K562 (cell line): ENCODE data around the gene SACM1L.

Source experiments
- AFF4 ChIP-seq: sonication (generic); formaldehyde crosslinking; IDR thresholded peaks from 2 replicates; pipeline ENCODE4 v1.8.0; 2023; ENCODE audit warnings: mild to moderate bottlenecking, missing genetic modification reagents
- ARID2 ChIP-seq: fragments of 450-650 bp; IDR thresholded peaks from 2 replicates; pipeline ENCODE4 v1.6.1; 2017; ENCODE audit warnings: antibody characterized with exemption, mild to moderate bottlenecking
- CEBPG ChIP-seq, 3 experiments: fragments of 200-800 bp in 1 of 3; sonication (Bioruptor generic) in 1 of 3; sonication (generic) in 1 of 3; formaldehyde crosslinking in 1 of 3; IDR thresholded peaks in 2 of 3; conservative IDR thresholded peaks in 1 of 3; 2 replicates each; pipeline versions ENCODE4 v1.6.1 to v1.8.0; 2016 to 2022; ENCODE audit warnings: missing compliant biosample characterization in 2 of 3, missing genetic modification characterization in 2 of 3, mild to moderate bottlenecking in 1 of 3, missing genetic modification reagents in 1 of 3
- CHD2 ChIP-seq: IDR thresholded peaks from 2 replicates; pipeline ENCODE4 v1.6.1; 2011; ENCODE audit warnings: low read depth, low read length
- CUX1 ChIP-seq: fragments of 200-800 bp; sonication (Bioruptor generic); IDR thresholded peaks from 2 replicates; pipeline ENCODE4 v1.6.1; 2016; ENCODE audit warnings: missing genetic modification characterization, missing compliant biosample characterization
- E4F1 ChIP-seq: fragments of 250-450 bp; sonication (Bioruptor Pico); IDR thresholded peaks from 2 replicates; pipeline ENCODE4 v1.5.0; 2021; ENCODE audit warnings: mild to moderate bottlenecking, borderline replicate concordance
- EP300 ChIP-seq: IDR thresholded peaks from 2 replicates; pipeline ENCODE4 v1.6.1; 2012; ENCODE audit warnings: low read length, improper control_type of control experiment
- GTF2F1 ChIP-seq: IDR thresholded peaks from 2 replicates; pipeline ENCODE4 v1.6.1; 2011; ENCODE audit warnings: low read depth, low read length, improper control_type of control experiment
- ZNF263 ChIP-seq: sonication (generic); formaldehyde crosslinking; IDR thresholded peaks from 2 replicates; pipeline ENCODE4 v1.8.0; 2022; ENCODE audit warnings: mild to moderate bottlenecking, missing genetic modification reagents, borderline replicate concordance
- ZSCAN29 ChIP-seq: fragments of 450-650 bp; IDR thresholded peaks from 2 replicates; pipeline ENCODE4 v1.6.1; 2017
- ZZZ3 ChIP-seq: fragments of 450-650 bp; IDR thresholded peaks from 2 replicates; pipeline ENCODE4 v1.6.1; 2016; ENCODE audit warnings: antibody characterized with exemption, mild to moderate bottlenecking, moderate library complexity
- TF ChIP-seq, protein P1 (sequence below), 3 experiments: IDR thresholded peaks in 2 of 3; conservative IDR thresholded peaks in 1 of 3; 2 replicates each; pipeline ENCODE4 v1.5.1; 2011 to 2012; ENCODE audit warnings: low read length in 3 of 3, mild to moderate bottlenecking in 3 of 3, control low read depth in 2 of 3, improper control_type of control experiment in 1 of 3, inconsistent platforms in 1 of 3, low read depth in 1 of 3, mixed read lengths in 1 of 3, moderate library complexity in 1 of 3; ENCODE audit not compliant: insufficient read depth in 2 of 3
- TF ChIP-seq, protein P2 (sequence below), 2 experiments: fragments of 450-650 bp in 1 of 2; sonication (generic) in 1 of 2; formaldehyde crosslinking; conservative IDR thresholded peaks; 2 replicates each; pipeline versions ENCODE4 v1.4.0 to v1.8.1; 2020 to 2022; ENCODE audit warnings: mild to moderate bottlenecking in 1 of 2, missing genetic modification reagents in 1 of 2

DNA sequence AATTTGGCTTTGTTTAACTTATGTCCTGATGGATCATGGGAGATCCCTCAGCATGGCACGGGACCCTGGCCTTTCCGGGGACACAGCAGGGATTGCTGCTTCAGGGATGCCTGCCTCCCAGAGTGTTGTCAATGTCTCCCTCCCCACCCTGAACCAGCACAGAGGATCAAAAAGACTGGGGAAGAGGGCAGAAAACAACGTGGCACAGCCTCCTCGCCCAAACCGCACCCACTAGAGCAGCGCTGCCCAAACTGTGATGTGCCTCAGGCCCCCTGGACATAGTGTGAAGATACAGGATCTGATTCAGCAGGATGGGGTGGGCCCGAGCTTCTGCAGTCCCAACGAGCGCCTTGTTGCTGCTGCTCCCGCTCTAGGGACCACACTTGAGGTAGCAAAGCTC is 72.6 kb downstream of the SACM1L start:
- TF ChIP-seq GTF2F1, result no peak
- TF ChIP-seq CUX1, result no peak
- no peak for TF ChIP-seq ZZZ3
- no peak for TF ChIP-seq ARID2
- TF ChIP-seq AFF4, result no peak
- no peak for TF ChIP-seq CEBPG (CRISPR knock-in tag; IDR thresholded peaks at IDR 0.05)
- no peak for TF ChIP-seq CEBPG (tag; conservative IDR thresholded peaks at IDR 0.05 in 1 of 2, IDR thresholded peaks at IDR 0.05 in 1 of 2)
- no peak for TF ChIP-seq E4F1
- TF ChIP-seq ZNF263, result no peak
- no peak for TF ChIP-seq CHD2
- TF ChIP-seq EP300, result no peak
- TF ChIP-seq, protein P1, sequence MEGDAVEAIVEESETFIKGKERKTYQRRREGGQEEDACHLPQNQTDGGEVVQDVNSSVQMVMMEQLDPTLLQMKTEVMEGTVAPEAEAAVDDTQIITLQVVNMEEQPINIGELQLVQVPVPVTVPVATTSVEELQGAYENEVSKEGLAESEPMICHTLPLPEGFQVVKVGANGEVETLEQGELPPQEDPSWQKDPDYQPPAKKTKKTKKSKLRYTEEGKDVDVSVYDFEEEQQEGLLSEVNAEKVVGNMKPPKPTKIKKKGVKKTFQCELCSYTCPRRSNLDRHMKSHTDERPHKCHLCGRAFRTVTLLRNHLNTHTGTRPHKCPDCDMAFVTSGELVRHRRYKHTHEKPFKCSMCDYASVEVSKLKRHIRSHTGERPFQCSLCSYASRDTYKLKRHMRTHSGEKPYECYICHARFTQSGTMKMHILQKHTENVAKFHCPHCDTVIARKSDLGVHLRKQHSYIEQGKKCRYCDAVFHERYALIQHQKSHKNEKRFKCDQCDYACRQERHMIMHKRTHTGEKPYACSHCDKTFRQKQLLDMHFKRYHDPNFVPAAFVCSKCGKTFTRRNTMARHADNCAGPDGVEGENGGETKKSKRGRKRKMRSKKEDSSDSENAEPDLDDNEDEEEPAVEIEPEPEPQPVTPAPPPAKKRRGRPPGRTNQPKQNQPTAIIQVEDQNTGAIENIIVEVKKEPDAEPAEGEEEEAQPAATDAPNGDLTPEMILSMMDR (IDR thresholded peaks at IDR 0.05 in 2 of 3, conservative IDR thresholded peaks at IDR 0.05 in 1 of 3; ENCODE audit: insufficient read depth in 2 of 3, low read depth in 1 of 3, low read length in 3 of 3), result no peak
- no peak for TF ChIP-seq ZSCAN29
- TF ChIP-seq, protein P2, sequence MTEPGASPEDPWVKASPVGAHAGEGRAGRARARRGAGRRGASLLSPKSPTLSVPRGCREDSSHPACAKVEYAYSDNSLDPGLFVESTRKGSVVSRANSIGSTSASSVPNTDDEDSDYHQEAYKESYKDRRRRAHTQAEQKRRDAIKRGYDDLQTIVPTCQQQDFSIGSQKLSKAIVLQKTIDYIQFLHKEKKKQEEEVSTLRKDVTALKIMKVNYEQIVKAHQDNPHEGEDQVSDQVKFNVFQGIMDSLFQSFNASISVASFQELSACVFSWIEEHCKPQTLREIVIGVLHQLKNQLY (CRISPR knock-in tag; conservative IDR thresholded peaks at IDR 0.05), result no peak
